Activated CD4-positive, alpha-beta T cell treated with anti-CD3 and anti-CD28 coated beads for 48 hours (primary cell): ENCODE results near the gene ZC3H12A.

Source experiments
- DNase-seq: peaks from one replicate; pipeline ENCODE4 v3.0.0-alpha.2; 2020

ZC3H12A gene

GRCh38 chr1:37479255-37480124, 5.1 kb downstream of the ZC3H12A start:
- DNase-seq: peak; percentile 95

- no peak for DNase-seq
Measured at GRCh38 chr1:37480125-37480466, 5.7 kb downstream of the ZC3H12A start.

GRCh38 chr1:37480581-37481288, 6.4 kb downstream of the ZC3H12A start:
- DNase-seq: no peak

GRCh38 chr1:37481289-37482003, 7.1 kb downstream of the ZC3H12A start:
- peak; percentile 72 for DNase-seq

GRCh38 chr1:37482004-37482785, 7.8 kb downstream of the ZC3H12A start:
- DNase-seq: no peak

- no peak for DNase-seq
Measured at GRCh38 chr1:37482796-37483744, 8.7 kb downstream of the ZC3H12A start.

GRCh38 chr1:37483785-37484184, 9.4 kb downstream of the ZC3H12A start:
- no peak for DNase-seq

- no peak for DNase-seq
Measured at GRCh38 chr1:37484325-37485051, 10.1 kb downstream of the ZC3H12A start.

GRCh38 chr1:37485902-37486679, 11.7 kb downstream of the ZC3H12A start:
- DNase-seq: no peak

- peak; percentile 86 for DNase-seq
Measured at GRCh38 chr1:37486680-37487618, 12.6 kb downstream of the ZC3H12A start.

GRCh38 chr1:37487619-37487984, 13.2 kb downstream of the ZC3H12A start:
- DNase-seq: no peak

- no peak for DNase-seq
Measured at GRCh38 chr1:37493336-37494098, 19.1 kb downstream of the ZC3H12A start.

- DNase-seq: no peak
Measured at GRCh38 chr1:37495875-37496274, 21.5 kb downstream of the ZC3H12A start.

GRCh38 chr1:37497832-37498231, 23.5 kb downstream of the ZC3H12A start:
- DNase-seq: no peak

GRCh38 chr1:37498872-37499617, 24.7 kb downstream of the ZC3H12A start:
- no peak for DNase-seq

- DNase-seq: no peak
Measured at GRCh38 chr1:37501661-37502060, 27.3 kb downstream of the ZC3H12A start.

GRCh38 chr1:37502104-37502503, 27.7 kb downstream of the ZC3H12A start:
- no peak for DNase-seq
